Hypothalamus (tissue), 51 donors: ENCODE measurements around the gene MTAP.

ENCODE experiments used
- DNase-seq, 51 donors: peaks; one replicate each; lab custom pipeline; 2025; lab: John Stamatoyannopoulos, UW

Gene MTAP

DNA sequence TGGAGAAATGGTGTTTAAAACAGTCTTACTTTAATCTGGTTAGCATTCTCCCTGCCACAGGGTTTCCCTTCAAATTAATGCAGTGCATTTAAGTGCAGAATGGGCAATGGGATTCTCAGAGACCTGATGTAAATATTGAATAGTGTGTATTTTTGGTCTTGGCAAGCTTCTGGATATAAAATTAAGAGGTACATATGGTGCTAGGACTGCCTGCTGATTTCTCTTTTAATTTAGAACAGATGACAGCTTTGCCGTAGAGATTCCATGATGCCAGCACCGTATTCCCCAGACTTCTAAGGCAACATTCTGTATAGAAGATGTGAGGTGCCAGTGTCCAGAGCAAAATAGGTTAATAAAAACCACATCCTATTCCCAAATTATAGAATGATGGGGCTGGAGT lies 1.9 kb downstream of the MTAP start:
- no peak for DNase-seq

DNA sequence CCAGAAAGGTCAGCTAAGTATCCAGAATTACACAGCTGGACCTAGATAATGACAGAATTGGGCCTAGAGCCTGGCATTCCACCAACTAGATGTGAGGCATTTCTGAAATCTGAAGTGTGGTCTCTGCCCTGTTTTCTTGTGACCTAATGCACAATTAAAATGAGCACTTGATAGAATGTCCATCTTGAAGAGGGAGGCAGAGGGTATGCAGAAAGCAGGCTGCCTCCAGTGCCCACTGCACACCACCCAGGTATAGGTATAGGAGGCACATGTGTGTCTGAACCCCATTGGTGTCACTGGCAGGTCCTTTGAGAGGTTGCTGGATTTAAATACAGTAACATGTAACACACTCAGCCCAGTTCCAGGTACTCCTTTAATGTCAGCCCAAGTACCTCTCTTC lies 2.4 kb downstream of the MTAP start:
- DNase-seq = no peak

DNA sequence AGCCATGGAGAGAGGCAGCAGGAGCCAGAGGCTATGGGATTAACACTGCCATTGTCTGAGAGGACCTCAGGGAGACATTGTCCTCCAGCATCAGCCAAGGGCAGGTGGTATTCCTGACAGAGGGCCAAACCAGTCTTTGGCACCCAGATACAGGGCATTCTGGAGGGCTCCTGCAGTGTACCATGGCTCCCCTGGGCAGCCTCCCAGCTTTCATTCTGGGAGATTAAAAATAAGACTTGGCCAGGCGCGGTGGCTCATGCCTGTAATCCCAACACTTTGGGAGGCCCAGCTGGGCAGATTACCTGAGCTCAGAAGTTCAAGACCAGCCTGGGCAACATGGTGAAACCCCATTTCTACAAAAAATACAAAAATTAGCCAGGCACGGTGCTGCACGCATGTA lies 4.2 kb downstream of the MTAP start:
- DNase-seq = no peak

- DNase-seq = no peak
Measured at GRCh38 chr9:21810388-21810787, 8.0 kb downstream of the MTAP start.

DNA sequence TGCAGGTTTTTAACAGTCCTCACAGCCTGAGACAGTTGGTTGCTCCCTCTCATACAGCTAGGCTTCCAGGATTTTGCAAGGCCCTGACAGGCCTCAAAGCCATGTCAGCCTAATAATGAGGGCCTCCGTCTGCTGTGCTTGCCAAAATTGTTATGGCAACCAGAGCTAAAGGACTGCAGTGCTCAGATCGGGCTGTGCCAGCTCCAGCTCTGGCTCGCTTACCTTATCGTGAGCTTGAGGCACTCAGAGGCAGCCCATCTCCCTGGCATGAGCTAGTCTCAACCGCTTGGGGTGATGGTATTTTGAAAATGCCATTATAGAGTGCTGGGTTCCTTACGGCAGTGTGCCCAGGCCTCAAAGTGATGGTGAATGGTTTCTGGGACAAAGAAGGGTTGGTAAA lies 8.4 kb downstream of the MTAP start:
- peak in 18 of 51 donors; percentile 2 to 29 (median 16) for DNase-seq

GRCh38 chr9:21811914-21812313 lies 9.5 kb downstream of the MTAP start:
- DNase-seq = no peak

DNA sequence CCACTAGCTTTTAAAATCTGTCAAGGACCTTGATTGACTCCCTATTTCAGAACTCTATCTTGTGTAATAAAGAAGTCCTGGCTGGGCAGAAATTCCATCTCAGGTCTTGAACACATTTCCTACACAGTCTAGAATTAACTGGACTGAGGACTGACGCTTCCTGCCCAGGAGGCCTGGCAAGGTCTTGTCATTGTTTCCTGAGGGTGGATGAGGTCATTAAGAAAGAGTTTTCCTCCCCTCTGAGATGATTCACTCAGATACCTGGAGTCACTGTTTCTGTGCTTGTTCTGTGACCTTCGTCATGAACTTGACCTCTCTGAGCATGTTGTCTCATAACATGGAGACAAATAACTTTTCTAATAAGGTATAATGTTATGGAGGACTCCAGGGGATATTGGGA lies 10.0 kb downstream of the MTAP start:
- DNase-seq = no peak

DNA sequence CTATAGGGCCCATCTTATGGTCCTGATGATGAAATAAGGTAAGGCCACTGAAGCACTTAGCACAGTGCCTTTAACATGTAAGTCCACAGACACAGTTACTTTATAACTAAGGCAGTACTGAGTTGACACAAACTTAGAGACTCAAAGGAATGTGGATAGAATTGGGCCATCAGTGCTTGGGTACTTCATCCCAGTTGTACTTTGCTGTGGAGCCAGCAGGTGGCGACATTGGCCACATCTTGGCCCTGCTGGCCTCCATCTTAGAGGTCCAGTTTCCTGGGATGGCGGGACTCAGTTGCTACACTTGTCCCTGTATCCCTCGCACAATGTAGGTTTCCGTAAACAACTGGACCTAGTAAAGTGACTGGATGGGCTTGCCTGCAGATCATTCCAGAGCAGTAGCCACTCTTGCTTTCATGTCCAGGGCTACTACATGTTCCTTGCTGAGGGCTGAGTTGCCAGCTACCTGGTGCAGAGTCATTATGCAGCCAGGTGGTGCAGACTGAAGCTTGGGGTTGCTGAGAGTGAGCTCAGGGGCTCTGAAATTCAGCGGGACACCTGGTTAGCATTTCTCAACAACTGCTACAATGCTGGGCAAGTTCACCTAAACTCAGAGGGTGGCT lies 10.6 kb downstream of the MTAP start:
- peak in 39 of 51 donors; percentile 2 to 77 (median 40) for DNase-seq

DNA sequence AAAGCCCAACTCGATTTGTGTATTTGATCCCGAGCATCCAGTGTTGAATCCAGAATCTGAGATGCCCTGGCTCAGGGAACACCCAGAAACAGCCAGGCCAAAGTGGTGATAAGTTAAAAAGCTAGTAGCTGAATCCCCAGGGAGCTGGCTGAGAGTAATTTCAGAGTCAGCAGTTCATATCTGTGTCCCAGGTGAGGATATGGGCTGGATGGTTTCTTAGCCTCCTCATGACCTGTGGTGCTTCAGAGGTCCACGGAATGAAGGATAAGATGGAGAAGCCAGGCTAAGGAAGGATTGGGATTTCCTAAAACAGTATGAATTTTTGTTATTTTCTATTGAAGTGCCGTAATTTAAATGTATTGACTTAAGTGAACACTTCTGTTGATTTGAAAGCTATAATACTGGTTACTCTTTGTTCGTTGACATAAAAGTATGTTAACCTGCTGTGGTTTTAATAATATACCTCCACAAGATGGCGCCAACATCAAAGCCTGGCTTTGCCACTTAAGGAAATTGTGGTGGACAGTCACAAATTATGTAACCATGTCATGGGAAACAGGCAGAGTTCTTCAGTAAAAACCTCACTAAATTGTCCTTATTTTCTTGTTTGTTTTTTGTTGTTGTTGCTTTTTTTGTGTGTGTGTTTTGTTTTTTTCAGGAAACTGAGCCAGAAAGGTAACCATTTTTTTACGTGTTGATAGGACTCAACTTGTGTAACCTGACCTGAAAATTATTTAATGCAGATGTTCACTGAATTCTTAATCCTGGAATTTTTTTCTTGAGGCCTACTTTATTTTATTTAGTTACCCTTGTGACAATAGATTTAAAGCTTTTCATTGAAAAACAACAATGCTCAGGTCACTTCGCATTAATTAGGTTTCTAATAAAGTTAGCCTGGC lies 11.4 kb downstream of the MTAP start:
- DNase-seq = peak in 26 of 51 donors; percentile 2 to 70 (median 24)

DNA sequence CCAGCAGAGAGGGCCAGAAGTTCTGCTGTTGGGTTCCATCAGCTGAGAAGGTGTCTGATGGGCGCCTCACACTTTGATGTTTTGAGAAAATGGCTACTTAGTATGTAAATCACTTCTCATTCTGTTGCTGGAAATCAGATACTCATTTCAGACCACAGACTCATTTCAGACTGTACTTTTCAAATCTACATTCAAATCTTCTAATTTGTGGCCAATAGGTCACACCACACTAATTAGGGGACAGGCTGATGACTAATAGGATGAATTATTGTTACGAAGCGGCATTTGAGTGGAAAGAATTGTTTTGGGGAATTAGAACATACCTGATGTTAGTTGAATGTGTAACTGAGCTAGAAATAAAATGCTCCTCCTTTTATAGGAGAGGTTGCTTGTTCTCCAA lies 13.2 kb downstream of the MTAP start:
- no peak for DNase-seq

GRCh38 chr9:21817176-21817575 lies 14.7 kb downstream of the MTAP start:
- no peak for DNase-seq

- no peak for DNase-seq
Measured at GRCh38 chr9:21825637-21826036, 23.2 kb downstream of the MTAP start.

GRCh38 chr9:21828853-21829410 lies 26.5 kb downstream of the MTAP start:
- DNase-seq = no peak

DNA sequence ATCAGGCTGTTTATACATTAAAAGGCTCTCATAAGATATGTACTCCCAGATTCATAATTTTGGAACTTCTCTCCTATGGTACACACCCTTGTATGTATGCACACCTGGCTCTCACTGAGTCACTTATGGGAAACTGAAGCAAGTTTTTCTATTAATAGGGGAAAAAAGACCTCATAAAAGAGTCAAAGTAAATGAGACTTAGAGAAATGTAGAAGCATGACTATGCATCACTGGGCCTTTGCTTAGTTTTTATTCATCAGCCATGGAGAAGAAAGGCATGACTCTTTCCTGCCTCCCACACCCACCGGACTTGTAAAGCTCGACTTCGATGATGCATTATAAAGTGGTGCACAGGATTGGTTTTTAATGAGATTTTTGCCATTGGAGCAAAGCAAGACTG lies 28.2 kb downstream of the MTAP start:
- no peak for DNase-seq

DNA sequence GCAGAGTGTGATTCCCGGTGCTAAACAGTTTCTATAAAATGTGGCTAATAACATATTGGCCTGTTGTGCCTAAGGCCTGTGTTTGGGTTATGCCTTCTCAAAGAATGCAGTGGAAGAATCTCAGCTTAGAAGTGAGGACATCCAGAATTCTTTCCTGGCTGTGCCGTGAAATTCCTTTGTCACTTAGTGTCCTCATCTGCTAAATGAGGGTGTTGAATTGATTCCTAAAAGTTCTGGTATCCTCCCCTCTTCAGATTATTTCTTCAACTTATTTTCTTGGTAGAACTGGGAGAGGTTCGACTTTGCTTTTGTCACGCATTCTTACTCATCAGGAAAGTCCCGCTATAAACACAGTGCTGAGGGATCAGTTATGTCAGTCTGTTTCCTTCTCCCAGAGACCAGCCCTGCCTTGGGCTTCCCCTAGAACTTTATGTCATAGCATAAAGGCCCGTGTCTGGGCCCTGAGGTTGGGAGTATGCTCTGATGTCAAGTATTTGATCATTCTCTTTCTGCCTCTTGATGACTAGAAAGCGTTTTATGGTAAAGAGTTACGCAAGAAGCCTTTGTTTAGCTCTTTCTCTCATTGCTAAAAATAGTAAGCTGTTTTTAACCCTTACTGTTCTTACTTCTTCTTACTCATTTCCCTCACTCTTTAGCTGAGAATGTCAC lies 29.5 kb downstream of the MTAP start:
- DNase-seq = no peak

DNA sequence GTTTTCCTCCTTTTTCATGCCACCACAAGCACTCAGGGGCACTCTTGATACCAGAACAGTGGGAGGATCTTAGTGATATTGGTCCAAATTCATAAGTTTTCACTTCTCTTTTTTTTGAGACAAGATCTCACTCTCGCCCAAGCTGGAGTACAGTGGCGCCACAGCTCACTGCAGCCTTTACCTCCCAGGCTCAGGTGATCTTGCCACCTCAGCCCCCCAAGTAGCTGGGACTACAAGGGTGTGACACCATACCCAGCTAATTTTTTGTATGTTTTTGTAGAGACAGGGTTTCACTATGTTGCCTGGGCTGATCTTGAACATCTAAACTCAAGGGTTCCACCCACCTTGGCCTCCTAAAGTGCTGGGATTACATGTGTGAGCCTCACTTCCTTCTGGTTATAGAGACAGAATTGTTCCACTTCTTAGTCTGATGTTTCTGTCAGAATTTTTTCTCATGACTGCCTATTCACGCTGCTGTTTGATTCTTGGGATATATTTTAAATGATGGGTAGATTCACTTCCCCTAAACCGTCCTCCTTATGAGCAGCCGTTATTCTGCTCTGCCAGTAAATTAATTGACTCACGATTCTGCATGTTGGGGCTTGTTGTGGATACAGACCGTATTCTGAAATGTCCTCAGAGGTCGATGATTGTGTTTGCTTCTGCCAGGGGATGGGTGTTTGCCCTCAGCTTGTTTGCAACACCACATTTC lies 30.8 kb downstream of the MTAP start:
- DNase-seq = no peak

GRCh38 chr9:21835121-21835520 lies 32.7 kb downstream of the MTAP start:
- DNase-seq = no peak

GRCh38 chr9:21836437-21837161 lies 34.2 kb downstream of the MTAP start:
- no peak for DNase-seq

- DNase-seq = no peak
Measured at GRCh38 chr9:21837501-21837900, 35.1 kb downstream of the MTAP start.

DNA sequence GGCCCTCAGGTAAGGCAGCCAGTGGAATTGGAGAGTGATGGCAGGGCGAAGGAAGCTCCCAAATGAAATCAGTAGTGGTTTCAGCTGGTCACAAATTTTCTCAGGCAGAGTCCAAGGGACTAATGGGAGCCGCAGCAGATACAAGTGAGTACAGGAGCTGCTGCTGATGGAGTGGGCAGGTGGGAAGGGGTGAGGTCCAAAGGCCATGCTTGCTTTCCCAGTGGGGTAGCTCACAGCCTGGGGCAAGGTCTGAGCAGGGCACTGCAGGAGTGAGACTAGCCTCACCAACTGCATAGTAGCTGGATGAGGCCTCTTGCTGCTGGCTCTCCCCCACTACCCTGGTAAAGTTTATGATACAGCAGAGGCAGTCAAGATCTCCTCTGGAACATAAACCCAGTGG lies 38.2 kb downstream of the MTAP start:
- no peak for DNase-seq
